B cell (primary cell): ENCODE results near the gene DND1.
"Not testable (repeated sequence)": the region's sequence is repeated elsewhere in the genome, so short reads cannot be mapped to it uniquely, and the experiment has no call there.

Experiments
- CTCF ChIP-seq: fragments of 200-600 bp; IDR thresholded peaks from one replicate; pipeline ENCODE4 v1.8.0; 2022; ENCODE audit warnings: antibody characterized with exemption, mild to moderate bottlenecking
- EZH2 ChIP-seq: IDR thresholded peaks from 2 replicates; pipeline ENCODE4 v1.6.1; 2012; ENCODE audit warnings: borderline replicate concordance, low read depth, mild to moderate bottlenecking, moderate library complexity, low read length; ENCODE audit not compliant: insufficient read depth, poor library complexity, severe bottlenecking

GRCh38 chr5:140721395-140721794, 48.0 kb upstream of the DND1 start:
- not testable (repeated sequence) for TF ChIP-seq CTCF, EZH2
